C4-2B (cell line): ENCODE results near the gene ENTPD6.

ENCODE experiments used
- ZFX ChIP-seq: fragments of 450-650 bp; IDR thresholded peaks from 2 replicates; pipeline ENCODE4 v1.6.1; 2017
- TF ChIP-seq, protein P1 (sequence below): fragments of 450-650 bp; conservative IDR thresholded peaks from 2 replicates; pipeline ENCODE4 v1.5.1; 2017; ENCODE audit warnings: mild to moderate bottlenecking

DNA sequence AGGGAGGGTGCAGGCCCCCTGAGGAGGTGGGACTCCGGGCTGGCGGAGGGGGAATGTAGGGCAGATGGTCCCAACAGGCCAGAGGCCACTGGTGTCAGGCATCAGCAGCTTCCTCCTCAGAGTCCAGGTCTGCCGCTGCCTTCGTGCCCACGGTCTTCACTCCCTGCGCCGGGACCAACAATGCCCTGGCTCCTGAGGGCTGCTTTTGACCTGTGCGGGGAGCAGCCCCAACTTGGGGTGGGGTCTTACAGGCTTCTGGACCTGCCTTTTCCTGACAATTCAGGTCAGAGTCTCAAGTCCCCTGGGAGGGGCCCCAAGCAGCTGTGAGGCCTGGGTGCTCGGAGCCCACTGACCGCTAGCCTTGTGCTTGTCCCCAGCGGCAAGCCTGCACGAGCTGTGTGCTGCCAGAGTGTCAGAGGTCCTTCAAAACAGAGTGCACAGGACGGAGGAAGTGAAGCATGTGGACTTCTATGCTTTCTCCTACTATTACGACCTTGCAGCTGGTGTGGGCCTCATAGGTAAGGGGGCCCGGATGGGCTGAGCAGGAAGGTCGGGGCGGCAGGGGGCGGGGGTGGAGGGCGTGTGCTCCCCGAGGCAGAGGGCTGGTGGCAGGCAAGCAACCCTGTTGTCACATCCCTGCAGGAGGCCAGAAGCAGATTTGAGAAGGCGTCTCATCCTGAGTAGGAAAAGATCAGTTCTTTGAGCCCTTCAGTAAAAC, 27.1 kb downstream of the ENTPD6 start:
- TF ChIP-seq, protein P1, sequence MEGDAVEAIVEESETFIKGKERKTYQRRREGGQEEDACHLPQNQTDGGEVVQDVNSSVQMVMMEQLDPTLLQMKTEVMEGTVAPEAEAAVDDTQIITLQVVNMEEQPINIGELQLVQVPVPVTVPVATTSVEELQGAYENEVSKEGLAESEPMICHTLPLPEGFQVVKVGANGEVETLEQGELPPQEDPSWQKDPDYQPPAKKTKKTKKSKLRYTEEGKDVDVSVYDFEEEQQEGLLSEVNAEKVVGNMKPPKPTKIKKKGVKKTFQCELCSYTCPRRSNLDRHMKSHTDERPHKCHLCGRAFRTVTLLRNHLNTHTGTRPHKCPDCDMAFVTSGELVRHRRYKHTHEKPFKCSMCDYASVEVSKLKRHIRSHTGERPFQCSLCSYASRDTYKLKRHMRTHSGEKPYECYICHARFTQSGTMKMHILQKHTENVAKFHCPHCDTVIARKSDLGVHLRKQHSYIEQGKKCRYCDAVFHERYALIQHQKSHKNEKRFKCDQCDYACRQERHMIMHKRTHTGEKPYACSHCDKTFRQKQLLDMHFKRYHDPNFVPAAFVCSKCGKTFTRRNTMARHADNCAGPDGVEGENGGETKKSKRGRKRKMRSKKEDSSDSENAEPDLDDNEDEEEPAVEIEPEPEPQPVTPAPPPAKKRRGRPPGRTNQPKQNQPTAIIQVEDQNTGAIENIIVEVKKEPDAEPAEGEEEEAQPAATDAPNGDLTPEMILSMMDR, result no peak
- no peak for TF ChIP-seq ZFX
